ENCODE data around the gene BTBD7. TPM values are rescaled to one million over a fixed set of nuclear protein-coding genes. Genes with fewer than 3 reads are reported as not detected.

Gene BTBD7
- total and polyA plus RNA-seq, 11 donors = 7.2 to 34.0 (median 20.2) TPM

DNA sequence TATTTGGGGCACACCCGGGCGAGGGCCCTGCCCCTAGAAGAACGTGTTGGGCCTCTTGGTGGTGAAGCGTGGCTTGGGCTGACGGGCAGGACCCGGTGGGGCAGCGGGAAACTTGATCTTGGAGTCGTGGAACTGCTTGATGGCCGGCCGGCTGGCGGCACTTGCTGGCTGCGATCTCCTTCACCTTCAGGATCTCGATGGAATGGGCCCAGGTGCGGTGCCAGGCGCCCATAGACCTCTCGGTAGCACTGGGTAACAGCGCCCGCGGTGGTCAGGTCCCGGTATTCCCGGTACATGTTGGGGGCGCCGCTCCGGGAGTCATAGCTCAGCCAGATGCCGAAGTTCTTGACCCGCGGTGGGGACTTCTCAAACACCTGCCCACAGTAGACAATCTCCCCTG lies 109.3 kb downstream of the BTBD7 start:
- Histone ChIP-seq H3K27ac (no peak overlapping the region), H3K4me1 (no peaks in the 10 kb centered on the region), H3K9me3 (no peaks in the 10 kb centered on the region), H3K4me3 (no peak overlapping the region), H3K36me3 (peaks cover 0 to 100% (median 97%) of the 10 kb centered on the region in 9 donors), H3K27me3 (no peaks in the 10 kb centered on the region)
- intact Hi-C loops (cut with DNase I) = loop anchor here in 1 of 10 donors (10.0 kb wide), 1 partner anchor 391 kb away; no protein-coding TSS in a partner anchor
- DNase-seq = no peak
- TF ChIP-seq, protein P1, sequence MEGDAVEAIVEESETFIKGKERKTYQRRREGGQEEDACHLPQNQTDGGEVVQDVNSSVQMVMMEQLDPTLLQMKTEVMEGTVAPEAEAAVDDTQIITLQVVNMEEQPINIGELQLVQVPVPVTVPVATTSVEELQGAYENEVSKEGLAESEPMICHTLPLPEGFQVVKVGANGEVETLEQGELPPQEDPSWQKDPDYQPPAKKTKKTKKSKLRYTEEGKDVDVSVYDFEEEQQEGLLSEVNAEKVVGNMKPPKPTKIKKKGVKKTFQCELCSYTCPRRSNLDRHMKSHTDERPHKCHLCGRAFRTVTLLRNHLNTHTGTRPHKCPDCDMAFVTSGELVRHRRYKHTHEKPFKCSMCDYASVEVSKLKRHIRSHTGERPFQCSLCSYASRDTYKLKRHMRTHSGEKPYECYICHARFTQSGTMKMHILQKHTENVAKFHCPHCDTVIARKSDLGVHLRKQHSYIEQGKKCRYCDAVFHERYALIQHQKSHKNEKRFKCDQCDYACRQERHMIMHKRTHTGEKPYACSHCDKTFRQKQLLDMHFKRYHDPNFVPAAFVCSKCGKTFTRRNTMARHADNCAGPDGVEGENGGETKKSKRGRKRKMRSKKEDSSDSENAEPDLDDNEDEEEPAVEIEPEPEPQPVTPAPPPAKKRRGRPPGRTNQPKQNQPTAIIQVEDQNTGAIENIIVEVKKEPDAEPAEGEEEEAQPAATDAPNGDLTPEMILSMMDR (IDR thresholded peaks at IDR 0.05) = no peak
- no peak for TF ChIP-seq POLR2A (IDR thresholded peaks at IDR 0.05)
- ATAC-seq = no peak
- WGBS, 4 donors = 93 to 98% (median 96%) methylated on average over 25 to 27 of the region's 27 CpGs

DNA sequence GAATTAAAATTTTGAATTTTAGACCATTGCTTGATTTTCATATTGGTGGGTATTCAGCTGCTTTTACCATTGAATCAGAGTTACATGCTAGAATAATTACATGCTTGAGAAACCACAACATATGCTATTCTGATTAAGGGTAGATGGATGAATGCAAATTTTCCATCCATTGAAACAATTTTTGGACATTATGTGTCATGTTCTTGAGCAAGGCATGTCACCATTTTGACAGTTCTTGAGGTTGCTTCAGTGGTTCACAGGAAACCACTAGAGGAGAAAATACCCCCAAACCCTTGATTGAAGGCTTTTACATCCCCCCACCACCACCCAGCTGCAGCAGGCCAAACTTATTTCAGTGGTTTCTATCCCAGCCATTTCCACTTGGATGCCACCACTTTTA lies 112.3 kb downstream of the BTBD7 start:
- H3K4me1 ChIP-seq = no peaks in the 10 kb centered on the region
- peaks cover 0 to 100% (median 98%) of the 10 kb centered on the region in 9 donors for H3K36me3 ChIP-seq
- ATAC-seq = no peak
- no peak overlapping the region for H3K4me3 ChIP-seq
- no peak for DNase-seq
- H3K9me3 ChIP-seq = no peaks in the 10 kb centered on the region
- no peak for TF ChIP-seq POLR2A (IDR thresholded peaks at IDR 0.05)
- TF ChIP-seq, protein P1 (IDR thresholded peaks at IDR 0.05) = no peak
- H3K27ac ChIP-seq = no peak overlapping the region
- intact Hi-C loops (cut with DNase I) = loop anchor here in 1 of 10 donors (10.0 kb wide), 1 partner anchor 394 kb away; no protein-coding TSS in a partner anchor
- no peaks in the 10 kb centered on the region for H3K27me3 ChIP-seq

DNA sequence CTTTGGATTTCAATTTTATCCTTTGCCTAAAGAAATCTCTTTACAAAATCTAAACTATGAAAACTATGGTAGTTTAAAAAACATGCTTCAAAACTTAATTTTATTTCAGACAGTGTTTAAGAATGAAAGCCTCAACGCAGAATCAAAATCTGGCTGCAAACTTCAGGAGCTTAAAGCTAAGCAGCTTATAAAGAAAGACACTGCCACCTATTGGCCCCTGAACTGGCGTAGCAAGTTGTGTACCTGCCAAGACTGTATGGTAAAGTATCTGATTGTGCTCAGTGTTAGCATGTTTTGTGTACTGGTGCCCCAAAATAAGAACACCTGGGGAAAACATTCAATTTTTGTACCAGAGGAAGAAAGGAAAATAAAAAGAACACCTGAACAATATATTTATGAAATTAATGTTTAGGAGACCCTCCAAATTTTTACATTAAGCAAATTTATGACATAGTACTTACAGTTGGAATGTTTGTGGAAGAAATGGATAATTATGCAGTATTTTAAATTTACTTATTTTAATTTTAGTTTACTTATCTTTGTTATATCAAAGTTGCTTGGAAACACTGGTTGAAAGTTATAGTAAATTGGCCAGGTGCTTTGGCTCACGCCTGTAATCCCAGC lies 113.6 kb downstream of the BTBD7 start:
- H3K27me3 ChIP-seq = no peaks in the 10 kb centered on the region
- H3K9me3 ChIP-seq = no peaks in the 10 kb centered on the region
- H3K4me1 ChIP-seq = no peaks in the 10 kb centered on the region
- H3K4me3 ChIP-seq = no peak overlapping the region
- no peak for DNase-seq
- TF ChIP-seq, protein P1 (IDR thresholded peaks at IDR 0.05) = peak; percentile 16 to 62 (median 42)
- no peak for TF ChIP-seq POLR2A (IDR thresholded peaks at IDR 0.05)
- 44 to 56% (median 49%) methylated on average over 3 of the region's 3 CpGs for WGBS, 4 donors
- no peak overlapping the region for H3K27ac ChIP-seq
- intact Hi-C loops (cut with DNase I) = loop anchor here in 2 of 10 donors (10.0 kb wide), 2 partner anchors 316 to 396 kb away; no protein-coding TSS in a partner anchor
- ATAC-seq = peak in 3 of 4 donors; percentile 51 to 65 (median 65)
- H3K36me3 ChIP-seq = peaks cover 0 to 100% (median 99%) of the 10 kb centered on the region in 9 donors

DNA sequence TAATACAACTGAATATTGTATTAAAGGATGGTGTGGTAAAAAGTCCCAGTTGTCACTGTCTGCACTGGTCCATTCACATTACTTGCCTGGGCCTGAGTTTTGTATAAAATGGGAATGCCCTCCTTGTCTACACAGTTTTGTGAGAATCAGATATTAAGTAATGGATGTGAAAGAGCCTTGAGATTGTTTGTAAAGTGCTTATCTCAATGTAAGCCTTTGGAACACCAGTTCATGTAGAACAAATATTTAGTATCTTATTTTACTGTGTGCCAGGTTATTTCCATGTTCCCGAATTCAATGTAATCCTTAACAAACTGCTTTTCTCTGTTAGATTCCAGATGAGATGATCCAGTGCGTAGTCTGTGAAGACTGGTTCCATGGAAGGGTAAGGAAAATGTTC lies 118.2 kb downstream of the BTBD7 start:
- DNase-seq (no peak), ATAC-seq (no peak)
- intact Hi-C loops (cut with DNase I) = loop anchor here in 2 of 10 donors (10.0 kb wide), 2 partner anchors 320 to 400 kb away; no protein-coding TSS in a partner anchor
- Histone ChIP-seq H3K4me3 (no peak overlapping the region), H3K4me1 (peaks cover 0 to 5% (median 0%) of the 10 kb centered on the region in 12 donors), H3K27ac (no peak overlapping the region), H3K36me3 (peaks cover 0 to 98% (median 92%) of the 10 kb centered on the region in 9 donors), H3K27me3 (no peaks in the 10 kb centered on the region), H3K9me3 (no peaks in the 10 kb centered on the region)
- no peak for TF ChIP-seq POLR2A (IDR thresholded peaks at IDR 0.05)
- TF ChIP-seq, protein P1 (IDR thresholded peaks at IDR 0.05) = no peak
- WGBS, 4 donors = 92 to 97% (median 96%) methylated on average over 2 of the region's 2 CpGs
